ENCODE data around the gene PSMC2. TPM values are rescaled to one million over a fixed set of nuclear protein-coding genes. Genes with fewer than 3 reads are reported as not detected.

PSMC2 gene
- total RNA-seq, 4 donors from 2014 or later = 61.4 to 118 (median 90.9) TPM

- 65 to 69% methylated on average over 3 of the region's 3 CpGs for WGBS, 2 donors
- no peaks in the 10 kb centered on the region for H3K27me3 ChIP-seq
- DNase-seq (ENCODE audit: low spot score in 2 of 2) = no peak
- peaks cover 0 to 8% (median 0%) of the 10 kb centered on the region in 4 donors for H3K4me1 ChIP-seq
- no peaks in the 10 kb centered on the region for H3K9me3 ChIP-seq
- peaks cover 7 to 98% (median 21%) of the 10 kb centered on the region in 3 donors for H3K36me3 ChIP-seq
- H3K27ac ChIP-seq = no peak overlapping the region
- TF ChIP-seq EP300 (IDR thresholded peaks at IDR 0.05) = no peak
- no peak overlapping the region for H3K4me3 ChIP-seq
Measured at GRCh38 chr7:103307503-103308231, 39.8 kb upstream of the PSMC2 start.

- DNase-seq (ENCODE audit: low spot score in 2 of 2) = no peak
- Histone ChIP-seq H3K4me3 (no peak overlapping the region), H3K27ac (no peak overlapping the region), H3K4me1 (no peaks in the 10 kb centered on the region), H3K36me3 (peaks cover 9 to 99% (median 20%) of the 10 kb centered on the region in 3 donors), H3K27me3 (no peaks in the 10 kb centered on the region), H3K9me3 (no peaks in the 10 kb centered on the region)
- WGBS, 2 donors = 79 to 80% methylated on average over 2 of the region's 2 CpGs
- no peak for TF ChIP-seq CTCF (IDR thresholded peaks at IDR 0.05)
- TF ChIP-seq POLR2A (IDR thresholded peaks at IDR 0.05) = no peak
- TF ChIP-seq EP300 (IDR thresholded peaks at IDR 0.05) = no peak
Measured at GRCh38 chr7:103314852-103315251, 32.6 kb upstream of the PSMC2 start.

- H3K4me3 ChIP-seq = no peak overlapping the region
- TF ChIP-seq CTCF (IDR thresholded peaks at IDR 0.05) = no peak
- no peak for TF ChIP-seq EP300 (IDR thresholded peaks at IDR 0.05)
- no peak for TF ChIP-seq POLR2A (IDR thresholded peaks at IDR 0.05)
Measured at GRCh38 chr7:103316380-103316941, 31.0 kb upstream of the PSMC2 start.

GRCh38 chr7:103317009-103317408 lies 30.4 kb upstream of the PSMC2 start:
- no peaks in the 10 kb centered on the region for H3K27me3 ChIP-seq
- TF ChIP-seq EP300 (IDR thresholded peaks at IDR 0.05) (no peak), POLR2A (IDR thresholded peaks at IDR 0.05) (no peak), CTCF (IDR thresholded peaks at IDR 0.05) (no peak)
- DNase-seq (ENCODE audit: low spot score in 2 of 2) = no peak
- H3K9me3 ChIP-seq = no peaks in the 10 kb centered on the region
- H3K4me3 ChIP-seq = no peak overlapping the region
- H3K4me1 ChIP-seq = no peaks in the 10 kb centered on the region
- peaks cover 8 to 98% (median 17%) of the 10 kb centered on the region in 3 donors for H3K36me3 ChIP-seq
- no peak overlapping the region for H3K27ac ChIP-seq

More at GRCh38 chr7:103316380-103316941, 31.0 kb upstream of the PSMC2 start:
- WGBS, 2 donors = 89 to 92% methylated on average over 2 of the region's 2 CpGs
- Histone ChIP-seq H3K36me3 (peaks cover 9 to 99% (median 18%) of the 10 kb centered on the region in 3 donors), H3K9me3 (no peaks in the 10 kb centered on the region), H3K27me3 (no peaks in the 10 kb centered on the region), H3K27ac (no peak overlapping the region), H3K4me1 (no peaks in the 10 kb centered on the region)
- DNase-seq (ENCODE audit: low spot score in 2 of 2) = no peak

GRCh38 chr7:103325744-103326143 lies 21.7 kb upstream of the PSMC2 start:
- 87 to 90% methylated on average over 8 of the region's 8 CpGs for WGBS, 2 donors
- peaks cover 0 to 78% (median 16%) of the 10 kb centered on the region in 3 donors for H3K36me3 ChIP-seq
- DNase-seq (ENCODE audit: low spot score in 2 of 2) = no peak

More at GRCh38 chr7:103325744-103326143, 21.7 kb upstream of the PSMC2 start:
- Histone ChIP-seq H3K27ac (no peak overlapping the region), H3K9me3 (no peaks in the 10 kb centered on the region), H3K4me1 (no peaks in the 10 kb centered on the region), H3K27me3 (no peaks in the 10 kb centered on the region), H3K4me3 (no peak overlapping the region)
- TF ChIP-seq EP300 (IDR thresholded peaks at IDR 0.05) (no peak), CTCF (IDR thresholded peaks at IDR 0.05) (no peak), POLR2A (IDR thresholded peaks at IDR 0.05) (no peak)
